Medulla oblongata (tissue), 1 donor: ENCODE data around the gene GP1BB.
A peak's percentile ranks its signal among the peaks of the same experiment; 100 is the strongest.
"Not testable (repeated sequence)": the region's sequence is repeated elsewhere in the genome, so short reads cannot be mapped to it uniquely, and the experiment has no call there.

Experiments
- DNase-seq: peaks from one replicate; pipeline ENCODE4 v3.0.0-alpha.2; 2015; ENCODE audit errors: extremely low spot score

Gene GP1BB

GRCh38 chr22:19723232-19723982, at the start of gene GP1BB:
GP1BB (plus strand) TSS chr22:19723539; CDS start chr22:19723570, 31 bp downstream.
- no peak for DNase-seq

- DNase-seq = no peak
These were observed 49.7 kb upstream of the GP1BB start for GRCh38 chr22:19673660-19674059.

- DNase-seq = no peak
These were observed 49.0 kb upstream of the GP1BB start for GRCh38 chr22:19674129-19674928.

- no peak for DNase-seq
These were observed 48.4 kb upstream of the GP1BB start for GRCh38 chr22:19674929-19675253.

- no peak for DNase-seq
These were observed 47.9 kb upstream of the GP1BB start for GRCh38 chr22:19675428-19675827.

GRCh38 chr22:19676437-19676836, 46.9 kb upstream of the GP1BB start:
- not testable (repeated sequence) for DNase-seq

- no peak for DNase-seq
These were observed 44.3 kb upstream of the GP1BB start for GRCh38 chr22:19678949-19679521.

GRCh38 chr22:19679522-19680101, 43.7 kb upstream of the GP1BB start:
- no peak for DNase-seq

- no peak for DNase-seq
These were observed 43.0 kb upstream of the GP1BB start for GRCh38 chr22:19680287-19680881.

GRCh38 chr22:19680911-19681862, 42.2 kb upstream of the GP1BB start:
- no peak for DNase-seq

GRCh38 chr22:19681863-19682245, 41.5 kb upstream of the GP1BB start:
- no peak for DNase-seq

- DNase-seq = no peak
These were observed 36.4 kb upstream of the GP1BB start for GRCh38 chr22:19686946-19687345.

GRCh38 chr22:19687561-19688300, 35.6 kb upstream of the GP1BB start:
- no peak for DNase-seq

- DNase-seq = no peak
These were observed 34.7 kb upstream of the GP1BB start for GRCh38 chr22:19688301-19689290.

GRCh38 chr22:19689408-19689807, 33.9 kb upstream of the GP1BB start:
- no peak for DNase-seq

- DNase-seq = no peak
These were observed 32.2 kb upstream of the GP1BB start for GRCh38 chr22:19691007-19691720.

GRCh38 chr22:19691721-19692341, 31.5 kb upstream of the GP1BB start:
- peak; percentile 4 for DNase-seq

GRCh38 chr22:19693581-19693980, 29.8 kb upstream of the GP1BB start:
- no peak for DNase-seq
